ENCODE results near the gene ZNF710.

DNA sequence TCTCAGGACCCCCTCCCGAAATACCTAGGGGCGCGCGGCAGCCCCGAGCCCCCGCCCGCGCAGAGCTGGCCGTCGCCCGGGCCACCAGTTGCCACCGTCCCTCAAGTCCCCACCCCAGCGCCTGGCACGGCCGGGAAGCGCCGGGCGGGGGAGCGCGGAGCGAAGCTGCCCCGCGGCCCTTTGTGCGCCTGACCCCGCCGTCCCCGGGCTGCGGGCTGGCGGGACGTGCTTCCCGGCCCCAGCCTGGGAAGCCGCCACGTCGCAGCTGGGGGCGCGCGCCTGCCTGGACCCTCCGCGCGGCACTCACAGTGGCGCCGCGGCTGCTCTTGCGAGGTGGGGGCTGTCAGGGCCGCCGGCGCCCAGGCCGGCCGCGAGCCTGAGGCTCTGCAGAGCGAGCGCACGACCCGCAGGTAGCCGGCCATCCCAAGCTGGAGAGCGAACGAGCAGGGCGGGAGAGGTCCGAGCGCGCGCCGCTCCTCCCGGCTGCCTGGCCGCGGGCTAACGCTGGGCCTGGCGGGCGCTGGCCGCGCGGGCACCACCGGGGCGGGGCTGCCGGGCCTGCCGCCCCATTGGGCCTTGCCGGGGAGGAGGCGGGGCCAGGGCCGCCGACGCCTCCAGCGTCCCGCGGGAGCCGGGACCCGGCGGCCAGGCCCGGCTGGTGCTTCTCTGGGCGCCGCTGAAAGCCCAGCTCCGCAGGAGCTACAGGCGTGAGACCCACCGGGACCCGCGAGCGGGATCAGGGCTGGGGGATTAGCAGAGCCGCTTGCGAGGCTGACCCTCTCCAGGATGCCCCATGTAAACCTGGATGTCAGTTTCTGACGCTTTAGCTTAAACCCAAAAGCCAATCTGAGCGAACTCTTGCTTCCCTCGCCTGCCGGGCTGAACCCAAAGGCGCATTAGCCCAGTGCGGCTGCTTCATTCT lies 101.1 kb downstream of the ZNF710 start, which contains the start of gene IDH2:
- TF ChIP-seq CTCF (conservative IDR thresholded peaks at IDR 0.05 in 1 of 2, IDR thresholded peaks at IDR 0.05 in 1 of 2; ENCODE audit: extremely low read depth in 1 of 2, insufficient read depth in 1 of 2, low read depth in 1 of 2, low read length in 2 of 2) (no peak), EZH2 (IDR thresholded peaks at IDR 0.05; ENCODE audit: borderline replicate concordance, low read length) (no peak)
